HepG2 (cell line): ENCODE results near the gene P2RY6. TPM values are rescaled to one million over a fixed set of nuclear protein-coding genes. Genes with fewer than 3 reads are reported as not detected.

Source experiments
- ELF3 ChIP-seq: IDR thresholded peaks from 2 replicates; pipeline ENCODE4 v1.6.1; 2016; ENCODE audit warnings: missing genetic modification reagents, missing compliant biosample characterization
- MAFF ChIP-seq: IDR thresholded peaks from 2 replicates; pipeline ENCODE4 v1.6.1; 2011; ENCODE audit warnings: low read depth, low read length, improper control_type of control experiment
- MLLT10 ChIP-seq: sonication (generic); formaldehyde crosslinking; IDR thresholded peaks from 2 replicates; pipeline ENCODE4 v1.4.0; 2020; ENCODE audit warnings: missing genetic modification reagents
- SP4 ChIP-seq: sonication (generic); formaldehyde crosslinking; IDR thresholded peaks from 2 replicates; pipeline ENCODE4 v1.8.1; 2023; ENCODE audit warnings: mild to moderate bottlenecking, missing genetic modification reagents
- SRSF9 ChIP-seq: fragments of 200-400 bp; formaldehyde crosslinking; IDR thresholded peaks from 2 replicates; pipeline ENCODE4 v1.6.1; 2018; ENCODE audit warnings: borderline replicate concordance, mild to moderate bottlenecking, low read depth, low read length; ENCODE audit not compliant: insufficient read depth, poor library complexity, severe bottlenecking
- TCF7L2 ChIP-seq: IDR thresholded peaks from 2 replicates; pipeline ENCODE4 v1.6.1; 2011; ENCODE audit warnings: mild to moderate bottlenecking, low read depth, low read length, moderate library complexity
- ZC3H13 ChIP-seq: sonication (generic); formaldehyde crosslinking; IDR thresholded peaks from 2 replicates; pipeline ENCODE4 v1.8.1; 2023; ENCODE audit warnings: mild to moderate bottlenecking, missing genetic modification reagents, moderate library complexity
- ZNF101 ChIP-seq: sonication (generic); formaldehyde crosslinking; IDR thresholded peaks from 2 replicates; pipeline ENCODE4 v1.4.0; 2020; ENCODE audit warnings: mild to moderate bottlenecking, low read depth, missing genetic modification reagents, borderline replicate concordance
- ZNF207 ChIP-seq: fragments of 450-650 bp; IDR thresholded peaks from 2 replicates; pipeline ENCODE4 v1.6.1; 2016; ENCODE audit warnings: antibody characterized with exemption, borderline replicate concordance
- ZNF331 ChIP-seq: sonication (generic); formaldehyde crosslinking; IDR thresholded peaks from 2 replicates; pipeline ENCODE4 v1.4.0; 2020; ENCODE audit warnings: missing genetic modification reagents
- ZNF383 ChIP-seq: sonication (generic); formaldehyde crosslinking; IDR thresholded peaks from 2 replicates; pipeline ENCODE4 v1.4.0; 2020; ENCODE audit warnings: missing genetic modification reagents, mild to moderate bottlenecking, borderline replicate concordance
- ZNF720 ChIP-seq: sonication (generic); formaldehyde crosslinking; IDR thresholded peaks from 2 replicates; pipeline ENCODE4 v1.4.0; 2020; ENCODE audit warnings: missing genetic modification reagents
- ZNF792 ChIP-seq: IDR thresholded peaks from 2 replicates; pipeline ENCODE4 v1.6.1; 2016
- polyA plus RNA-seq, 8 experiments: library from polyadenylated mRNA; depleted of rRNA in 3 of 8; stranded (reverse) in 7 of 8; unstranded in 1 of 8; fragments of >200 nt; fragmentation: Illumina TruSeq in 4 of 8; extraction: Trizol in 4 of 8; gene quantifications; 2 replicates each; pipeline versions ENCODE4 v1.2.1 to v1.2.3, GENCODE V29; 2011 to 2016; ENCODE audit warnings: low read depth in 4 of 8, missing spikeins in 1 of 8, mixed read lengths in 1 of 8; ENCODE audit not compliant: insufficient read depth in 1 of 8
- total RNA-seq, 5 experiments: library from RNA; depleted of rRNA; stranded (reverse); fragments of >200 nt; fragmentation: Illumina TruSeq; extraction: Trizol; gene quantifications; 2 replicates each; pipeline ENCODE4 v1.2.3, GENCODE V29; 2016; ENCODE audit warnings: low read depth in 1 of 5
- TF ChIP-seq, protein P1 (sequence below): sonication (generic); formaldehyde crosslinking; IDR thresholded peaks from 2 replicates; pipeline ENCODE4 v1.5.0; 2020; ENCODE audit warnings: mild to moderate bottlenecking, missing genetic modification reagents, borderline replicate concordance
- TF ChIP-seq, protein P2 (sequence below): sonication (generic); formaldehyde crosslinking; IDR thresholded peaks from 2 replicates; pipeline ENCODE4 v1.5.0; 2020; ENCODE audit warnings: missing genetic modification reagents
- TF ChIP-seq, protein P3 (sequence below): sonication (generic); formaldehyde crosslinking; IDR thresholded peaks from 2 replicates; pipeline ENCODE4 v1.4.0; 2020; ENCODE audit warnings: missing genetic modification reagents
- TF ChIP-seq, protein P4 (sequence below): sonication (generic); formaldehyde crosslinking; IDR thresholded peaks from 2 replicates; pipeline ENCODE4 v1.4.0; 2020; ENCODE audit warnings: mild to moderate bottlenecking, missing genetic modification reagents, borderline replicate concordance
- TF ChIP-seq, protein P5 (sequence below): sonication (generic); formaldehyde crosslinking; IDR thresholded peaks from 2 replicates; pipeline ENCODE4 v1.4.0; 2020; ENCODE audit warnings: mild to moderate bottlenecking, missing genetic modification reagents

The P2RY6 gene
- total and polyA plus RNA-seq, 2 of the 13 experiments (the other 11 are each of a cell fraction or from before 2014, with no cell fraction given): 0.09 to 0.29 TPM

DNA sequence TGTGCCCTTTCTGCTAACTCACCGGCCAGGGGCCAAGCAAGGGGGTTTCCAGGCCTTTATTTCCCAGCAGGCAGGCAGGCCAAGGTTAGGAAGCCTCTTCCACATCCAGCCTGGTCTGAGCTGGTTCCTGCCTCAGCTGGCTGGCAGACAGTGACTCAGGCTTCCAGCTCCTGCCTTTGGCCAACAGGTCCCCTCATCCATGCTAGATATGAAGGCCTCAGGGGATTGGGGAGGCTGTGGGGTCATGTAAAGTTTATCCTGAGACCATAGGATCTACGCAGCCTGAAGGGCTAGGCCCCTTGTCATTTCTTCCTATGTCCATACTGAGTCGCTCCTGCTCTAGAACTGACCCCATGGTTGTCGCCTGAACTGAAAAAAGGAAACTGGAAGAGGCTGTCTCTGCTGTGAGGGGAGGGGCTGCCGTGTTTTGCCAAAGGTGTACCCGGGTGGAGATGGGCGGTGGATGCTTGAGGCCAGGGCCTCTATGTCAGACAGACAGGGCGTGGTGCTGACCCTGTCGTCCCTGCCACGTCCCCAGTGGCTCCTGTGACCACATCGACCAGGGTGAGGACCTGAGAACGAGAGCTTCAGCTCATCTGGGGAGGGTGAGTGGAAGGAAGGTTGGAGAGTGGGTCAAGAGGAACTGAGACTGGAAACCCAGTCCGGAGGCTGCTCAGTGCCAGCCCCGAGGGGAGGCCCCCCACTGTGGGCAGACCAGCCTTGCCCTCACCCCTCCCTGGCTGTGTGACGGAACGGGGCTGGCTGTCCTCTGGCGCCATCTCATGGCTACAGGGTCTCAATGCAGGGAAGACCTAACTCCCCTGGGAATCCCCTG lies 17.0 kb downstream of the P2RY6 start (continued):
- TF ChIP-seq, protein P1, sequence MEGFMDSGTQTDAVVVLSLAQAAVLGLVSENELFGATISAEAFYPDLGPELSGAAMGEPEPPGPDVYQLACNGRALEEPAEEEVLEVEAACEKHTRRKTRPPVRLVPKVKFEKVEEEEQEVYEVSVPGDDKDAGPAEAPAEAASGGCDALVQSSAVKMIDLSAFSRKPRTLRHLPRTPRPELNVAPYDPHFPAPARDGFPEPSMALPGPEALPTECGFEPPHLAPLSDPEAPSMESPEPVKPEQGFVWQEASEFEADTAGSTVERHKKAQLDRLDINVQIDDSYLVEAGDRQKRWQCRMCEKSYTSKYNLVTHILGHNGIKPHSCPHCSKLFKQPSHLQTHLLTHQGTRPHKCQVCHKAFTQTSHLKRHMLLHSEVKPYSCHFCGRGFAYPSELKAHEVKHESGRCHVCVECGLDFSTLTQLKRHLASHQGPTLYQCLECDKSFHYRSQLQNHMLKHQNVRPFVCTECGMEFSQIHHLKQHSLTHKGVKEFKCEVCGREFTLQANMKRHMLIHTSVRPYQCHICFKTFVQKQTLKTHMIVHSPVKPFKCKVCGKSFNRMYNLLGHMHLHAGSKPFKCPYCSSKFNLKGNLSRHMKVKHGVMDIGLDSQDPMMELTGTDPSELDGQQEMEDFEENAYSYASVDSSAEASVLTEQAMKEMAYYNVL: no peak
- TF ChIP-seq, protein P2, sequence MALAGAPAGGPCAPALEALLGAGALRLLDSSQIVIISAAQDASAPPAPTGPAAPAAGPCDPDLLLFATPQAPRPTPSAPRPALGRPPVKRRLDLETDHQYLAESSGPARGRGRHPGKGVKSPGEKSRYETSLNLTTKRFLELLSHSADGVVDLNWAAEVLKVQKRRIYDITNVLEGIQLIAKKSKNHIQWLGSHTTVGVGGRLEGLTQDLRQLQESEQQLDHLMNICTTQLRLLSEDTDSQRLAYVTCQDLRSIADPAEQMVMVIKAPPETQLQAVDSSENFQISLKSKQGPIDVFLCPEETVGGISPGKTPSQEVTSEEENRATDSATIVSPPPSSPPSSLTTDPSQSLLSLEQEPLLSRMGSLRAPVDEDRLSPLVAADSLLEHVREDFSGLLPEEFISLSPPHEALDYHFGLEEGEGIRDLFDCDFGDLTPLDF: no peak
- peak; percentile 48 for TF ChIP-seq ELF3 (CRISPR knock-in tag)
- no peak for TF ChIP-seq ZNF792 (CRISPR knock-in tag)
- no peak for TF ChIP-seq ZNF383 (CRISPR knock-in tag)
- 0 out of 2 replicates have a peak, but pooled peaks have one; percentile 61 for TF ChIP-seq ZNF101 (CRISPR knock-in tag)
- TF ChIP-seq MLLT10: no peak
- no peak for TF ChIP-seq ZC3H13 (CRISPR knock-in tag)
- no peak for TF ChIP-seq SRSF9
- TF ChIP-seq TCF7L2: no peak
- TF ChIP-seq, protein P3, sequence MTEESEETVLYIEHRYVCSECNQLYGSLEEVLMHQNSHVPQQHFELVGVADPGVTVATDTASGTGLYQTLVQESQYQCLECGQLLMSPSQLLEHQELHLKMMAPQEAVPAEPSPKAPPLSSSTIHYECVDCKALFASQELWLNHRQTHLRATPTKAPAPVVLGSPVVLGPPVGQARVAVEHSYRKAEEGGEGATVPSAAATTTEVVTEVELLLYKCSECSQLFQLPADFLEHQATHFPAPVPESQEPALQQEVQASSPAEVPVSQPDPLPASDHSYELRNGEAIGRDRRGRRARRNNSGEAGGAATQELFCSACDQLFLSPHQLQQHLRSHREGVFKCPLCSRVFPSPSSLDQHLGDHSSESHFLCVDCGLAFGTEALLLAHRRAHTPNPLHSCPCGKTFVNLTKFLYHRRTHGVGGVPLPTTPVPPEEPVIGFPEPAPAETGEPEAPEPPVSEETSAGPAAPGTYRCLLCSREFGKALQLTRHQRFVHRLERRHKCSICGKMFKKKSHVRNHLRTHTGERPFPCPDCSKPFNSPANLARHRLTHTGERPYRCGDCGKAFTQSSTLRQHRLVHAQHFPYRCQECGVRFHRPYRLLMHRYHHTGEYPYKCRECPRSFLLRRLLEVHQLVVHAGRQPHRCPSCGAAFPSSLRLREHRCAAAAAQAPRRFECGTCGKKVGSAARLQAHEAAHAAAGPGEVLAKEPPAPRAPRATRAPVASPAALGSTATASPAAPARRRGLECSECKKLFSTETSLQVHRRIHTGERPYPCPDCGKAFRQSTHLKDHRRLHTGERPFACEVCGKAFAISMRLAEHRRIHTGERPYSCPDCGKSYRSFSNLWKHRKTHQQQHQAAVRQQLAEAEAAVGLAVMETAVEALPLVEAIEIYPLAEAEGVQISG (CRISPR knock-in tag): peak; percentile 80
- TF ChIP-seq, protein P4, sequence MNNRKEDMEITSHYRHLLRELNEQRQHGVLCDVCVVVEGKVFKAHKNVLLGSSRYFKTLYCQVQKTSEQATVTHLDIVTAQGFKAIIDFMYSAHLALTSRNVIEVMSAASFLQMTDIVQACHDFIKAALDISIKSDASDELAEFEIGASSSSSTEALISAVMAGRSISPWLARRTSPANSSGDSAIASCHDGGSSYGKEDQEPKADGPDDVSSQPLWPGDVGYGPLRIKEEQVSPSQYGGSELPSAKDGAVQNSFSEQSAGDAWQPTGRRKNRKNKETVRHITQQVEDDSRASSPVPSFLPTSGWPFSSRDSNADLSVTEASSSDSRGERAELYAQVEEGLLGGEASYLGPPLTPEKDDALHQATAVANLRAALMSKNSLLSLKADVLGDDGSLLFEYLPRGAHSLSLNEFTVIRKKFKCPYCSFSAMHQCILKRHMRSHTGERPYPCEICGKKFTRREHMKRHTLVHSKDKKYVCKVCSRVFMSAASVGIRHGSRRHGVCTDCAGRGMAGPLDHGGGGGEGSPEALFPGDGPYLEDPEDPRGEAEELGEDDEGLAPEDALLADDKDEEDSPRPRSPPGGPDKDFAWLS: no peak
- no peak for TF ChIP-seq ZNF720 (CRISPR knock-in tag)
- TF ChIP-seq ZNF331 (CRISPR knock-in tag): no peak
- no peak for TF ChIP-seq MAFF
- no peak for TF ChIP-seq ZNF207
- TF ChIP-seq, protein P5, sequence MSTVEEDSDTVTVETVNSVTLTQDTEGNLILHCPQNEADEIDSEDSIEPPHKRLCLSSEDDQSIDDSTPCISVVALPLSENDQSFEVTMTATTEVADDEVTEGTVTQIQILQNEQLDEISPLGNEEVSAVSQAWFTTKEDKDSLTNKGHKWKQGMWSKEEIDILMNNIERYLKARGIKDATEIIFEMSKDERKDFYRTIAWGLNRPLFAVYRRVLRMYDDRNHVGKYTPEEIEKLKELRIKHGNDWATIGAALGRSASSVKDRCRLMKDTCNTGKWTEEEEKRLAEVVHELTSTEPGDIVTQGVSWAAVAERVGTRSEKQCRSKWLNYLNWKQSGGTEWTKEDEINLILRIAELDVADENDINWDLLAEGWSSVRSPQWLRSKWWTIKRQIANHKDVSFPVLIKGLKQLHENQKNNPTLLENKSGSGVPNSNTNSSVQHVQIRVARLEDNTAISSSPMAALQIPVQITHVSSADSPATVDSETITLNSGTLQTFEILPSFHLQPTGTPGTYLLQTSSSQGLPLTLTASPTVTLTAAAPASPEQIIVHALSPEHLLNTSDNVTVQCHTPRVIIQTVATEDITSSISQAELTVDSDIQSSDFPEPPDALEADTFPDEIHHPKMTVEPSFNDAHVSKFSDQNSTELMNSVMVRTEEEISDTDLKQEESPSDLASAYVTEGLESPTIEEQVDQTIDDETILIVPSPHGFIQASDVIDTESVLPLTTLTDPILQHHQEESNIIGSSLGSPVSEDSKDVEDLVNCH (CRISPR knock-in tag): no peak
- no peak for TF ChIP-seq SP4 (CRISPR knock-in tag)
